ENCODE measurements around the gene METTL13. TPM values are rescaled to one million over a fixed set of nuclear protein-coding genes. Genes with fewer than 3 reads are reported as not detected.

Gene METTL13
- total and polyA plus RNA-seq, 2 of the 4 experiments (the other 2 are of a cell fraction): 25.1 to 26.3 TPM

DNA sequence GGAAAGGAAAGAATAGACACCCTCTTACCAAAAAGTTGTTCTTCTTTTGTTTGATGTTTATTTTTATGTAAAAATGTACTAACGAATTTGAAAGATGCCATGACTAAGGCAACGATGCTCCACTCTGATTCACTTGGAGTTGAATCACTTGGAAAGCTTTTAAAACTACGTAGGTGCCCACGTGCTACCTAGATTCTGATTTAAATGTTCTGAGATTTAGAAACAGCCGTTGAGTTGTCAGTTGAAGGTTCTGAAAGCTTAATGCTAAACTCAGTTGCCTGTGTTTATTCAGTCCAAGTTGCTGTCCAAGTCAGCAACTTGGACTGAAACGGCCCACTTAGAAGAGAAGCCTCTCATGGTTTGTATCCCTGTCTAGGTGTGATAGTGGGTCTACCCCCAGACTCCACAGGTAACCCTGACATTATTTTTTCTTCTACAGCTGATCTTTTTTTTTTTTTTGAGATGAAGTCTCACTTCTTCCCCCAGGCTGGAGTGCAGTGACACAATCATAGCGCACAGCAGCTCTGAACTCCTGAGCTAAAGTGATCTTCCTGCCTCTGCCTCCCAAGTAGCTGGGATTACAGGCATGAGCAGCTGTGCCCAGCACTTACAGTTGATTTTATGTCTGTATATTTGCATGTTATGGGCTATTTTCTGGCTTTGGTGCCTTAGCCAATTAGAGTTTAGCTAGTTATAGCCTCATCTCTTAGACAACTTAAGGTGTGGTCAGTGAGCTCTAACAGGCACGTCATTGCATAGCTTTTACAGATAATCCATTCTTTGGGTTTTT, 38.2 kb upstream of the METTL13 start:
- H3K4me2 ChIP-seq (ENCODE audit: low read depth, low read length): peak overlapping the region; percentile 61
- peak overlapping the region; percentile 67 for H3K14ac ChIP-seq (replicated peaks; ENCODE audit: low read depth, low read length)
- ChIA-PET POLR2A (ENCODE audit: unreplicated experiment) (interaction anchor here (0.6 to 2.1 kb wide), 6 partner anchors 11 to 689 kb away, joined by 4 to 16 read pairs (median 9); partner anchors contain the start of gene METTL13), CTCF (interaction anchor here (1.3 to 1.6 kb wide), 3 partner anchors 17 to 97 kb away, joined by 3 to 6 read pairs (median 3); no protein-coding TSS in a partner anchor)
- H2AK5ac ChIP-seq (ENCODE audit: low read depth, low read length): no peak overlapping the region
- DNase-seq (peak; percentile 89), ATAC-seq (ENCODE audit: low read depth) (peak; percentile 6)
- peak overlapping the region; percentile 99; the same call in 1 of the 2 replicates for H3K56ac ChIP-seq (ENCODE audit: extremely low read depth, insufficient read depth, low read length)
- dilution Hi-C loops (cut with HindIII; ENCODE audit: low sequenced_read_pairs, unreplicated experiment): no loop called here
- H4K8ac ChIP-seq (ENCODE audit: low read depth in 2 of 2, low read length in 2 of 2): peak overlapping the region; percentile 27 to 77; a peak in 3 of 4 replicates
- peak overlapping the region; percentile 81 for H3K4ac ChIP-seq (ENCODE audit: low read depth, low read length)
- H3K36me3 ChIP-seq (ENCODE audit: control insufficient read depth, insufficient read depth, low read length): no peaks in the 10 kb centered on the region
- peak overlapping the region; percentile 92 for H3K4me3 ChIP-seq (ENCODE audit: insufficient read depth, low read depth, low read length)
- TSS peak; percentile 80 for BruUV-seq (replicated peaks)
- peak overlapping the region; percentile 98 for H2BK5ac ChIP-seq (ENCODE audit: low read depth, low read length, poor library complexity, severe bottlenecking)
- H3K18ac ChIP-seq (ENCODE audit: low read depth, low read length): peak overlapping the region; percentile 59; the same call in 1 of the 2 replicates
- peak; percentile 21; the same call in 1 of the 2 replicates for TF ChIP-seq MXI1 (IDR thresholded peaks at IDR 0.05; ENCODE audit: borderline replicate concordance, low read depth, low read length)
- TF ChIP-seq, protein P1, sequence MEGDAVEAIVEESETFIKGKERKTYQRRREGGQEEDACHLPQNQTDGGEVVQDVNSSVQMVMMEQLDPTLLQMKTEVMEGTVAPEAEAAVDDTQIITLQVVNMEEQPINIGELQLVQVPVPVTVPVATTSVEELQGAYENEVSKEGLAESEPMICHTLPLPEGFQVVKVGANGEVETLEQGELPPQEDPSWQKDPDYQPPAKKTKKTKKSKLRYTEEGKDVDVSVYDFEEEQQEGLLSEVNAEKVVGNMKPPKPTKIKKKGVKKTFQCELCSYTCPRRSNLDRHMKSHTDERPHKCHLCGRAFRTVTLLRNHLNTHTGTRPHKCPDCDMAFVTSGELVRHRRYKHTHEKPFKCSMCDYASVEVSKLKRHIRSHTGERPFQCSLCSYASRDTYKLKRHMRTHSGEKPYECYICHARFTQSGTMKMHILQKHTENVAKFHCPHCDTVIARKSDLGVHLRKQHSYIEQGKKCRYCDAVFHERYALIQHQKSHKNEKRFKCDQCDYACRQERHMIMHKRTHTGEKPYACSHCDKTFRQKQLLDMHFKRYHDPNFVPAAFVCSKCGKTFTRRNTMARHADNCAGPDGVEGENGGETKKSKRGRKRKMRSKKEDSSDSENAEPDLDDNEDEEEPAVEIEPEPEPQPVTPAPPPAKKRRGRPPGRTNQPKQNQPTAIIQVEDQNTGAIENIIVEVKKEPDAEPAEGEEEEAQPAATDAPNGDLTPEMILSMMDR (conservative IDR thresholded peaks at IDR 0.05; ENCODE audit: low read depth, low read length): no peak
- TF ChIP-seq, protein P2, sequence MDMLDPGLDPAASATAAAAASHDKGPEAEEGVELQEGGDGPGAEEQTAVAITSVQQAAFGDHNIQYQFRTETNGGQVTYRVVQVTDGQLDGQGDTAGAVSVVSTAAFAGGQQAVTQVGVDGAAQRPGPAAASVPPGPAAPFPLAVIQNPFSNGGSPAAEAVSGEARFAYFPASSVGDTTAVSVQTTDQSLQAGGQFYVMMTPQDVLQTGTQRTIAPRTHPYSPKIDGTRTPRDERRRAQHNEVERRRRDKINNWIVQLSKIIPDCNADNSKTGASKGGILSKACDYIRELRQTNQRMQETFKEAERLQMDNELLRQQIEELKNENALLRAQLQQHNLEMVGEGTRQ (IDR thresholded peaks at IDR 0.05; ENCODE audit: low read depth, low read length): peak; percentile 85
- TF ChIP-seq FOS (IDR thresholded peaks at IDR 0.05; ENCODE audit: low read depth, low read length): peak; percentile 66
- no peak for TF ChIP-seq RCOR1 (IDR thresholded peaks at IDR 0.05; ENCODE audit: insufficient replicate concordance, low read length)
- peak; percentile 28; the same call in 1 of the 2 replicates for TF ChIP-seq POLR2A (IDR thresholded peaks at IDR 0.05; ENCODE audit: low read depth, low read length)
- TF ChIP-seq RFX5 (IDR thresholded peaks at IDR 0.05; ENCODE audit: low read depth, low read length): no peak
- TF ChIP-seq, protein P3, sequence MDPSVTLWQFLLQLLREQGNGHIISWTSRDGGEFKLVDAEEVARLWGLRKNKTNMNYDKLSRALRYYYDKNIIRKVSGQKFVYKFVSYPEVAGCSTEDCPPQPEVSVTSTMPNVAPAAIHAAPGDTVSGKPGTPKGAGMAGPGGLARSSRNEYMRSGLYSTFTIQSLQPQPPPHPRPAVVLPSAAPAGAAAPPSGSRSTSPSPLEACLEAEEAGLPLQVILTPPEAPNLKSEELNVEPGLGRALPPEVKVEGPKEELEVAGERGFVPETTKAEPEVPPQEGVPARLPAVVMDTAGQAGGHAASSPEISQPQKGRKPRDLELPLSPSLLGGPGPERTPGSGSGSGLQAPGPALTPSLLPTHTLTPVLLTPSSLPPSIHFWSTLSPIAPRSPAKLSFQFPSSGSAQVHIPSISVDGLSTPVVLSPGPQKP (IDR thresholded peaks at IDR 0.05; ENCODE audit: borderline replicate concordance, low read depth, low read length): no peak
- no CpG with 5 or more reads among the region's 8 CpGs for WGBS, 2 experiments (ENCODE audit: extremely low coverage in 2 of 2, insufficient read length in 1 of 2)
- no peaks in the 10 kb centered on the region; the same call in 1 of the 2 replicates for H4K20me1 ChIP-seq (ENCODE audit: insufficient read depth, low read length)
- H2BK15ac ChIP-seq (ENCODE audit: low read depth, low read length): peak overlapping the region; percentile 52; the same call in 1 of the 3 replicates
- peak overlapping the region; percentile 42 for H4K91ac ChIP-seq (ENCODE audit: insufficient read depth, low read depth, low read length)
- peak overlapping the region; percentile 18 for H2AK9ac ChIP-seq (replicated peaks; ENCODE audit: low read depth, low read length, poor library complexity)
- H2BK20ac ChIP-seq (ENCODE audit: low read depth, low read length): peak overlapping the region; percentile 63
- intact Hi-C loops (cut with micrococcal nuclease): loop anchor here (5.0 kb wide), 1 partner anchor 239 kb away; no protein-coding TSS in a partner anchor
- peak overlapping the region; percentile 60 for H3K23ac ChIP-seq (ENCODE audit: low read depth, low read length)
- peak overlapping the region; percentile 54 for H2AFZ ChIP-seq (replicated peaks; ENCODE audit: low read length, poor library complexity)
- in situ Hi-C loops (cut with MboI; ENCODE audit: low sequenced_read_pairs): no loop called here
- H3K9me3 ChIP-seq (ENCODE audit: control insufficient read depth, insufficient read depth, low read length): no peaks in the 10 kb centered on the region
- H3K4me1 ChIP-seq (ENCODE audit: control insufficient read depth, insufficient read depth, low read length): peaks cover 8% of the 10 kb centered on the region; the same call in 1 of the 2 replicates
- peak overlapping the region; percentile 83 for H4K5ac ChIP-seq (ENCODE audit: low read depth, low read length)
- peak overlapping the region; percentile 38 for H3K27ac ChIP-seq (ENCODE audit: insufficient read depth, low read length)
- H2BK120ac ChIP-seq (ENCODE audit: low read depth, low read length): peak overlapping the region; percentile 68
- peaks cover 10 to 22% of the 10 kb centered on the region in 2 experiments for H3K79me1 ChIP-seq (ENCODE audit: low read depth in 1 of 2, low read length in 2 of 2)
- no peaks in the 10 kb centered on the region for H3K27me3 ChIP-seq (ENCODE audit: control insufficient read depth, insufficient read depth, low read length)
- peaks cover 3% of the 10 kb centered on the region; the same call in 1 of the 2 replicates for H3K9me1 ChIP-seq (ENCODE audit: insufficient read depth, low read length)
- H3K9ac ChIP-seq (ENCODE audit: low read depth, low read length): peak overlapping the region; percentile 7; the same call in 1 of the 2 replicates
